HUES48 (cell line): Measurements from ENCODE around the gene BRICD5.
"Not testable (repeated sequence)": the region's sequence is repeated elsewhere in the genome, so short reads cannot be mapped to it uniquely, and the experiment has no call there.

Experiments
- H3K27ac ChIP-seq: one replicate; pipeline ENCODE4 v1.7.0; 2013; ENCODE audit warnings: low read depth, low read length, inconsistent platforms
- H3K27me3 ChIP-seq: 2 replicates; pipeline ENCODE4 v1.6.1; 2013; ENCODE audit warnings: mild to moderate bottlenecking, low read length; ENCODE audit not compliant: control insufficient read depth, insufficient read depth
- H3K36me3 ChIP-seq: 2 replicates; pipeline ENCODE4 v1.6.1; 2013; ENCODE audit warnings: low read length; ENCODE audit not compliant: control insufficient read depth, insufficient read depth
- H3K4me1 ChIP-seq: 2 replicates; pipeline ENCODE4 v1.6.1; 2013; ENCODE audit warnings: mild to moderate bottlenecking, low read length; ENCODE audit not compliant: control insufficient read depth, insufficient read depth
- H3K4me3 ChIP-seq: 2 replicates; pipeline ENCODE4 v1.5.1; 2013; ENCODE audit warnings: mild to moderate bottlenecking, low read depth, low read length
- H3K9ac ChIP-seq: 2 replicates; pipeline ENCODE4 v1.6.1; 2013; ENCODE audit warnings: mild to moderate bottlenecking, low read depth, low read length, moderate library complexity
- H3K9me3 ChIP-seq: 2 replicates; pipeline ENCODE4 v1.6.1; 2013; ENCODE audit warnings: low read length; ENCODE audit not compliant: control insufficient read depth, insufficient read depth

Gene BRICD5

GRCh38 chr16:2205104-2205966 is 5.3 kb downstream of the BRICD5 start, which contains the start of gene MLST8:
TSS of gene MLST8 (plus strand) at chr16:2205454. CDS start at chr16:2206086, 632 bp downstream.
- peak within 1 kb of the TSS; percentile 94 for H3K27ac ChIP-seq
- H3K4me1 ChIP-seq: no peaks in the 10 kb centered on the region
- peaks cover 3% of the 10 kb centered on the region for H3K27me3 ChIP-seq
- H3K36me3 ChIP-seq: peaks cover 31% of the 10 kb centered on the region
- peak within 1 kb of the TSS; percentile 86 for H3K9ac ChIP-seq
- no peaks in the 10 kb centered on the region for H3K9me3 ChIP-seq
- peak within 1 kb of the TSS; percentile 87 for H3K4me3 ChIP-seq

- H3K4me1 ChIP-seq: no peaks in the 10 kb centered on the region
- no peak overlapping the region for H3K27ac ChIP-seq
- peak overlapping the region; percentile 87 for H3K4me3 ChIP-seq
- H3K9ac ChIP-seq: peak overlapping the region; percentile 47; the same call in 1 of the 2 replicates
- no peaks in the 10 kb centered on the region for H3K9me3 ChIP-seq
- peaks cover 31% of the 10 kb centered on the region for H3K36me3 ChIP-seq
- peaks cover 5% of the 10 kb centered on the region for H3K27me3 ChIP-seq
Observed at GRCh38 chr16:2204416-2205103, 6.1 kb downstream of the BRICD5 start.

- H3K4me1 ChIP-seq, H3K27ac ChIP-seq, H3K9ac ChIP-seq, H3K4me3 ChIP-seq, H3K9me3 ChIP-seq: not testable (repeated sequence)
- H3K27me3 ChIP-seq: peaks cover 17% of the 10 kb centered on the region
- H3K36me3 ChIP-seq: peaks cover 19% of the 10 kb centered on the region
Observed at GRCh38 chr16:2203119-2203688, 7.5 kb downstream of the BRICD5 start.

DNA sequence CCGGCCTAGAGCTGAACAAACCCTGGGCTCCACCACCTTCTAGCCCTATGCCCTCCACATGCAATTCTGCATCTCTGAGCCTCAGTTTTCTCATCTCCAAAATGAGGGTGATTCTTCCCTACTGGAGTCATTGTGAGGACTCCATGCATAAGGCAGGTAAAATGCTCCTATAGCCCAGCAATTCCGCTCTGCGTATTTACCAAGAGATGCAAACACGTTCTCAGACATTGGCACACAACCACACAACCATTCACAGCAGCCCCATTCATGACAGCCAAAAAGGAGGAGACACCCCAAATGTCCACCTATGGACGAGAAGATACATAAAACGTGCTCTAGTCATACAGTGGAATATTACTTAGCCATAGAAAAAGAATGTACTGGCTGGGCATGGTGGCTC is 10.3 kb downstream of the BRICD5 start:
- Histone ChIP-seq H3K27me3 (peaks cover 38% of the 10 kb centered on the region), H3K27ac (no peak overlapping the region), H3K9me3 (no peaks in the 10 kb centered on the region)

GRCh38 chr16:2199621-2200139 is 11.0 kb downstream of the BRICD5 start:
- H3K27me3 ChIP-seq: peaks cover 42% of the 10 kb centered on the region
- no peak overlapping the region for H3K27ac ChIP-seq
- H3K4me3 ChIP-seq: no peak overlapping the region
- no peaks in the 10 kb centered on the region for H3K36me3 ChIP-seq
- H3K9ac ChIP-seq: no peak overlapping the region
- no peaks in the 10 kb centered on the region for H3K9me3 ChIP-seq
- no peaks in the 10 kb centered on the region for H3K4me1 ChIP-seq

More for the DNA sequence above, 10.3 kb downstream of the BRICD5 start:
- Histone ChIP-seq H3K9ac (no peak overlapping the region), H3K4me1 (no peaks in the 10 kb centered on the region), H3K36me3 (no peaks in the 10 kb centered on the region), H3K4me3 (no peak overlapping the region)

GRCh38 chr16:2199095-2199494 is 11.6 kb downstream of the BRICD5 start:
- no peak overlapping the region for H3K4me3 ChIP-seq
- H3K9ac ChIP-seq: no peak overlapping the region
- H3K36me3 ChIP-seq: no peaks in the 10 kb centered on the region
- peaks cover 42% of the 10 kb centered on the region for H3K27me3 ChIP-seq
- no peaks in the 10 kb centered on the region for H3K4me1 ChIP-seq
- no peaks in the 10 kb centered on the region for H3K9me3 ChIP-seq
- H3K27ac ChIP-seq: no peak overlapping the region

GRCh38 chr16:2198283-2198682 is 12.4 kb downstream of the BRICD5 start:
- no peaks in the 10 kb centered on the region for H3K9me3 ChIP-seq
- no peak overlapping the region for H3K27ac ChIP-seq
- no peaks in the 10 kb centered on the region for H3K36me3 ChIP-seq
- peaks cover 42% of the 10 kb centered on the region for H3K27me3 ChIP-seq
- no peak overlapping the region for H3K9ac ChIP-seq
- no peak overlapping the region for H3K4me3 ChIP-seq
- H3K4me1 ChIP-seq: no peaks in the 10 kb centered on the region

- Histone ChIP-seq H3K4me3 (no peak overlapping the region), H3K9me3 (no peaks in the 10 kb centered on the region), H3K27ac (no peak overlapping the region), H3K4me1 (no peaks in the 10 kb centered on the region), H3K9ac (no peak overlapping the region), H3K36me3 (no peaks in the 10 kb centered on the region), H3K27me3 (peaks cover 42% of the 10 kb centered on the region)
Observed at GRCh38 chr16:2197765-2198164, 12.9 kb downstream of the BRICD5 start.

DNA sequence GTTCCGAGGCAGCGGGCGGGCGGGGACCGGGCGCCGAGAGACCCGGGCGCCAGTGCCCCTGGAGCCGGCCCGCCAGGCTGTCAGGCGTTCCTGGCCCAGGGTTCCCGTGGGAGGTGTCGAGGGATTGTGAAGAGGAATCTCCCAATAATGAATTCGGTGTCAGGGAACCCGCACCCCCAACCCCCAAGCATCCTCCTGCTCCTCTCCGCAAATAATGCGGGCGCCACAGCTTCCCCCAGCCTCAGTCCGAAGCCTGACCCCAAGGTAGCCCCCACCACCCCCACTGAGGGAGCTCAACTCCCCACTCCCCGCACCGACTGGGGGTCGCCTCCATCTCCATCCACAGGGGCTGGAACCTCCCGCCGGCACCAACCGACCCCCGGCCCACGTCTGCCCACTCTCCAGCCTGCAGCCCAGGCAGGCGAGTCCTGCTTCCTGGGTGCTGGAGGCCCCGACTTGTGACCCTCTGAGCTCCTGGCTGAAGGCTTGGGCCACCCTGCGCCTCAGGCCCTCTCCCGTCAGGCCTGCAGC is 13.6 kb downstream of the BRICD5 start:
- peak overlapping the region; percentile 55; the same call in 1 of the 2 replicates for H3K4me3 ChIP-seq

DNA sequence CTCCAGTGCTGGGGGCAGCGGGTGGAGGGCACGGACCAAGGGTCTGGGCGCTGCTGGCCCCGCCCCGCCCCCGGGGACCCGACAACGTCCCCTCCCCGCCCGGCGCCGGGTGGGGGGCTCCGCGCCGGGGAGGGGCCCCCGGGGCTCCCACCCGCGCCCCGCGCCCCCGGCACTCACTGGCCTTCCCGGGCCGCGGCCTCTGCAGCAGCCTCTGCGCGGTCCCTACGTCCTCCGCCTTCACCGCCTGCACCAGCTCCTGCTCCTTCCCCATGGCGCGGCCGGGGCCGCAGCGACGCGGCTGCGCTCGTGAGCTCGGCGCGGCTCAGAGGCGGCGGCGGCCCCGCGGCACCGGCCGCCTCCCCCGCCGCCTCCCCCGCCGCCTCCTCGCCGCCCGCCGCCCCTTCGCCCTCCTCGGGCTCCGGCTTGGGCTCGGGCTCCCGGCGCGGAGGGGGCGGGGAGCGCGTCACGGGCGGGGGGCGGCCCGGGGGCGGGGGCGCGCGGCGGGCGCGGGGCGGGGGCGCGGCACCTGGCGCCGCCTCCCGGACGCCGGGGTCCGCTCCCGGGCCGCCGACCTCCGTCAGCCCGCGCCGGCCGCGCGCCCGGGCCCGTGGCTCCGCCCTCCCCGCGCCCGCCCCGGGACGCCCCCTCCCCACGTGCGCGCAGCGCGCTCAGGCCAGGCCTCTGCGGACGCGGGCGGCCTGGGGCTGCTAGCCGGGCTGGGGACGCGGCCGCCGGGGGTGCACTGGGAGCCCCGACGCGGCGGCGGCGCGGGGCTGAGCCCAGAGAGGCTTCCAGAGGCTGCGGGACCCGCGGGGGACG is 14.3 kb downstream of the BRICD5 start, which contains the start of gene CASKIN1:
CASKIN1 (minus strand) TSS at position 444 of the 819 bp plus-strand sequence; CDS start at position 271, 173 bp downstream.
- Histone ChIP-seq H3K4me3 (peak within 1 kb of the TSS; percentile 57), H3K36me3 (no peaks in the 10 kb centered on the region), H3K27me3 (peaks cover 42% of the 10 kb centered on the region), H3K9me3 (no peaks in the 10 kb centered on the region), H3K9ac (no peak within 1 kb of the TSS), H3K27ac (no peak within 1 kb of the TSS), H3K4me1 (no peaks in the 10 kb centered on the region)

More for the DNA sequence above, 13.6 kb downstream of the BRICD5 start:
- no peaks in the 10 kb centered on the region for H3K4me1 ChIP-seq
- peaks cover 42% of the 10 kb centered on the region for H3K27me3 ChIP-seq
- H3K27ac ChIP-seq: no peak overlapping the region
- no peak overlapping the region for H3K9ac ChIP-seq
- H3K9me3 ChIP-seq: no peaks in the 10 kb centered on the region
- H3K36me3 ChIP-seq: no peaks in the 10 kb centered on the region
